Measurements from ENCODE around the gene SVOPL.

The SVOPL gene

GRCh38 chr7:138649506-138649905 is 51.7 kb downstream of the SVOPL start:
- H3K4me3 ChIP-seq (ENCODE audit: low read depth in 1 of 2, low read length in 1 of 2), result no peak overlapping the region
- TF ChIP-seq, protein P1, sequence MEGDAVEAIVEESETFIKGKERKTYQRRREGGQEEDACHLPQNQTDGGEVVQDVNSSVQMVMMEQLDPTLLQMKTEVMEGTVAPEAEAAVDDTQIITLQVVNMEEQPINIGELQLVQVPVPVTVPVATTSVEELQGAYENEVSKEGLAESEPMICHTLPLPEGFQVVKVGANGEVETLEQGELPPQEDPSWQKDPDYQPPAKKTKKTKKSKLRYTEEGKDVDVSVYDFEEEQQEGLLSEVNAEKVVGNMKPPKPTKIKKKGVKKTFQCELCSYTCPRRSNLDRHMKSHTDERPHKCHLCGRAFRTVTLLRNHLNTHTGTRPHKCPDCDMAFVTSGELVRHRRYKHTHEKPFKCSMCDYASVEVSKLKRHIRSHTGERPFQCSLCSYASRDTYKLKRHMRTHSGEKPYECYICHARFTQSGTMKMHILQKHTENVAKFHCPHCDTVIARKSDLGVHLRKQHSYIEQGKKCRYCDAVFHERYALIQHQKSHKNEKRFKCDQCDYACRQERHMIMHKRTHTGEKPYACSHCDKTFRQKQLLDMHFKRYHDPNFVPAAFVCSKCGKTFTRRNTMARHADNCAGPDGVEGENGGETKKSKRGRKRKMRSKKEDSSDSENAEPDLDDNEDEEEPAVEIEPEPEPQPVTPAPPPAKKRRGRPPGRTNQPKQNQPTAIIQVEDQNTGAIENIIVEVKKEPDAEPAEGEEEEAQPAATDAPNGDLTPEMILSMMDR (IDR thresholded peaks at IDR 0.05), result no peak
- H3K9me3 ChIP-seq, result no peaks in the 10 kb centered on the region
- H3K27me3 ChIP-seq, result no peaks in the 10 kb centered on the region
- no peaks in the 10 kb centered on the region for H3K36me3 ChIP-seq
- H3K4me1 ChIP-seq (ENCODE audit: control insufficient read depth in 1 of 2, insufficient read depth in 1 of 2, low read depth in 1 of 2, low read length in 1 of 2), result no peaks in the 10 kb centered on the region
- H3K27ac ChIP-seq, result no peak overlapping the region

GRCh38 chr7:138645284-138645683 is 55.9 kb downstream of the SVOPL start:
- H3K36me3 ChIP-seq, result no peaks in the 10 kb centered on the region
- H3K27ac ChIP-seq, result no peak overlapping the region
- no peaks in the 10 kb centered on the region for H3K4me1 ChIP-seq (ENCODE audit: control insufficient read depth in 1 of 2, insufficient read depth in 1 of 2, low read depth in 1 of 2, low read length in 1 of 2)
- TF ChIP-seq, protein P1 (IDR thresholded peaks at IDR 0.05), result no peak
- H3K9me3 ChIP-seq, result no peaks in the 10 kb centered on the region
- no peak overlapping the region for H3K4me3 ChIP-seq (ENCODE audit: low read depth in 1 of 2, low read length in 1 of 2)
- no peaks in the 10 kb centered on the region for H3K27me3 ChIP-seq

- Histone ChIP-seq H3K36me3 (no peaks in the 10 kb centered on the region), H3K4me3 (ENCODE audit: low read depth in 1 of 2, low read length in 1 of 2) (no peak overlapping the region), H3K9me3 (no peaks in the 10 kb centered on the region), H3K27me3 (no peaks in the 10 kb centered on the region), H3K27ac (no peak overlapping the region), H3K4me1 (ENCODE audit: control insufficient read depth in 1 of 2, insufficient read depth in 1 of 2, low read depth in 1 of 2, low read length in 1 of 2) (no peaks in the 10 kb centered on the region)
- TF ChIP-seq, protein P1 (IDR thresholded peaks at IDR 0.05), result no peak
These were observed 68.1 kb downstream of the SVOPL start for GRCh38 chr7:138632826-138633602.

GRCh38 chr7:138632384-138632783 is 68.8 kb downstream of the SVOPL start:
- no peaks in the 10 kb centered on the region for H3K9me3 ChIP-seq
- H3K27ac ChIP-seq, result no peak overlapping the region
- TF ChIP-seq, protein P1 (IDR thresholded peaks at IDR 0.05), result no peak
- H3K4me1 ChIP-seq (ENCODE audit: control insufficient read depth in 1 of 2, insufficient read depth in 1 of 2, low read depth in 1 of 2, low read length in 1 of 2), result no peaks in the 10 kb centered on the region
- no peaks in the 10 kb centered on the region for H3K27me3 ChIP-seq
- no peak overlapping the region for H3K4me3 ChIP-seq (ENCODE audit: low read depth in 1 of 2, low read length in 1 of 2)
- no peaks in the 10 kb centered on the region for H3K36me3 ChIP-seq

DNA sequence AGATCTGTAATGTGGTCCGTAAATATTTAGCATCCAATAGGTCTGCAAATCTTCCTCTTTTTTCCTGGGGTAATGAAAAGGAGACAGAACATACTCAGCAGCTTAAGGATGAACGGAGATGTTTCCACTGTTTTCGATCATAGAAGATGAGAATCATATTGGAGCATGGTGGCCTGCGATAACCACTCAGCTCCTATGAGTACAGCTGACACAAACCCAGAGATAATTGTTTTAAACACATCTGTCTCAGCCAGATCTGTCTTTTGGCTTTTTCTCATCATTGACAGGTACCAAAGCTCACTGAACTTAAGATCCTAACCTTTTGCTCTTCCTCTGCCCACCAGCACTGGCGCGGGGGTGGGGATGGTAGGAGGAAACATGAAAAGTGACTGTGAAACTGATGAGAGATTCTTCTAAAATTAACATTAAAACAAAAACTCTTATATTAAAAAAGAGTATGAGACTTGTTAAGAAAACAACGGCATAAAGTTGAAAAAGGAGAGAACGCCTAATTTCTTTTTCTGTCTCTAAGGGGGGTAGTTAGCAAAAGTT is 71.0 kb downstream of the SVOPL start:
- no peak overlapping the region for H3K27ac ChIP-seq
- H3K4me3 ChIP-seq (ENCODE audit: low read depth in 1 of 2, low read length in 1 of 2), result no peak overlapping the region
- no peaks in the 10 kb centered on the region for H3K4me1 ChIP-seq (ENCODE audit: control insufficient read depth in 1 of 2, insufficient read depth in 1 of 2, low read depth in 1 of 2, low read length in 1 of 2)
- no peaks in the 10 kb centered on the region for H3K27me3 ChIP-seq
- no peaks in the 10 kb centered on the region for H3K9me3 ChIP-seq
- H3K36me3 ChIP-seq, result no peaks in the 10 kb centered on the region
- TF ChIP-seq, protein P1 (IDR thresholded peaks at IDR 0.05), result no peak

All from neutrophil (primary cell).